HG02623 (cell line): ENCODE measurements around the gene PTPRQ.
A peak's percentile ranks its signal among the peaks of the same experiment; 100 is the strongest.

Experiments used
- ATAC-seq: cut with Tn5 transposase; IDR thresholded peaks from one replicate; pipeline ENCODE4 v1.9.1; 2021; ENCODE audit warnings: moderate library complexity; ENCODE audit not compliant: unreplicated experiment

Gene PTPRQ

GRCh38 chr12:80700327-80700726 lies 256.3 kb downstream of the PTPRQ start:
- no peak for ATAC-seq

- no peak for ATAC-seq
Measured at GRCh38 chr12:80701388-80701787, 257.4 kb downstream of the PTPRQ start.

- ATAC-seq, result peak; percentile 87
Measured at GRCh38 chr12:80702889-80703805, 259.1 kb downstream of the PTPRQ start.

GRCh38 chr12:80704420-80704819 lies 260.4 kb downstream of the PTPRQ start:
- no peak for ATAC-seq

- no peak for ATAC-seq
Measured at GRCh38 chr12:80707126-80707829, 263.2 kb downstream of the PTPRQ start, which contains the start of gene MYF6. Gene MYF6 (plus strand): TSS chr12:80707634. CDS start chr12:80707720, 86 bp downstream.

GRCh38 chr12:80707830-80708258 lies 263.8 kb downstream of the PTPRQ start:
- no peak for ATAC-seq

- no peak for ATAC-seq
Measured at GRCh38 chr12:80708259-80708974, 264.4 kb downstream of the PTPRQ start.

GRCh38 chr12:80708975-80709328 lies 264.9 kb downstream of the PTPRQ start:
- ATAC-seq, result no peak

GRCh38 chr12:80709811-80710726 lies 266.0 kb downstream of the PTPRQ start:
- peak; percentile 72 for ATAC-seq

- peak; percentile 23 for ATAC-seq
Measured at GRCh38 chr12:80710727-80711449, 266.9 kb downstream of the PTPRQ start.

GRCh38 chr12:80711866-80712265 lies 267.8 kb downstream of the PTPRQ start:
- ATAC-seq, result no peak

GRCh38 chr12:80712866-80713265 lies 268.8 kb downstream of the PTPRQ start:
- ATAC-seq, result no peak

GRCh38 chr12:80713419-80713818 lies 269.4 kb downstream of the PTPRQ start:
- no peak for ATAC-seq

- no peak for ATAC-seq
Measured at GRCh38 chr12:80714055-80714454, 270.0 kb downstream of the PTPRQ start.

GRCh38 chr12:80714846-80715245 lies 270.8 kb downstream of the PTPRQ start:
- ATAC-seq, result no peak

GRCh38 chr12:80715713-80716249 lies 271.7 kb downstream of the PTPRQ start:
- no peak for ATAC-seq

GRCh38 chr12:80716696-80717469 lies 272.8 kb downstream of the PTPRQ start, which contains the start of gene MYF5:
Gene MYF5 (plus strand): TSS chr12:80716912. CDS start chr12:80717064, 152 bp downstream.
- no peak for ATAC-seq

GRCh38 chr12:80717856-80718255 lies 273.8 kb downstream of the PTPRQ start:
- ATAC-seq, result no peak
